Endodermal cell (in vitro differentiated cells): ENCODE results near the gene SENP8. TPM values are rescaled to one million over a fixed set of nuclear protein-coding genes. Genes with fewer than 3 reads are reported as not detected.
A peak's percentile ranks its signal among the peaks of the same experiment; 100 is the strongest.

Source experiments
- DNase-seq: peaks from one replicate; pipeline ENCODE4 v3.0.0-alpha.2; 2017
- H3K27ac ChIP-seq: 2 replicates; pipeline ENCODE4 v1.5.1; 2013; ENCODE audit warnings: mild to moderate bottlenecking, low read depth, low read length, moderate library complexity
- H3K27me3 ChIP-seq: 2 replicates; pipeline ENCODE4 v1.6.1; 2013; ENCODE audit warnings: mild to moderate bottlenecking, low read length, moderate library complexity; ENCODE audit not compliant: insufficient read depth, control insufficient read depth, poor library complexity, severe bottlenecking
- H3K36me3 ChIP-seq: 2 replicates; pipeline ENCODE4 v1.7.0; 2013; ENCODE audit warnings: mild to moderate bottlenecking, low read length, moderate library complexity; ENCODE audit not compliant: control insufficient read depth, insufficient read depth
- H3K4me1 ChIP-seq: one replicate; pipeline ENCODE4 v1.7.0; 2013; ENCODE audit warnings: low read length; ENCODE audit not compliant: control insufficient read depth, insufficient read depth
- H3K4me3 ChIP-seq: 2 replicates; pipeline ENCODE4 v1.5.1; 2013; ENCODE audit warnings: mild to moderate bottlenecking, low read length, moderate library complexity
- H3K9ac ChIP-seq: 2 replicates; pipeline ENCODE4 v1.6.1; 2013; ENCODE audit warnings: mild to moderate bottlenecking, low read length, moderate library complexity; ENCODE audit not compliant: poor library complexity, severe bottlenecking; ENCODE audit errors: extremely low read depth
- H3K9me3 ChIP-seq: 2 replicates; pipeline ENCODE4 v1.6.1; 2013; ENCODE audit warnings: mild to moderate bottlenecking, low read length, moderate library complexity; ENCODE audit not compliant: control insufficient read depth
- H3K27ac Mint-ChIP-seq: 2 replicates; pipeline ENCODE4 v1.8.0; 2020; ENCODE audit warnings: mixed read lengths
- H3K27me3 Mint-ChIP-seq: 2 replicates; pipeline ENCODE4 v1.8.0; 2021; ENCODE audit warnings: mild to moderate bottlenecking, mixed read lengths; ENCODE audit not compliant: insufficient read depth
- H3K36me3 Mint-ChIP-seq: 2 replicates; pipeline ENCODE4 v1.8.0; 2020; ENCODE audit warnings: low read depth, mixed read lengths
- H3K4me1 Mint-ChIP-seq: 2 replicates; pipeline ENCODE4 v1.8.0; 2020; ENCODE audit warnings: mixed read lengths
- H3K4me3 Mint-ChIP-seq: 2 replicates; pipeline ENCODE4 v1.8.0; 2020; ENCODE audit warnings: mild to moderate bottlenecking, moderate library complexity, mixed read lengths
- H3K9me3 Mint-ChIP-seq: 2 replicates; pipeline ENCODE4 v1.8.0; 2020; ENCODE audit warnings: mild to moderate bottlenecking, mixed read lengths
- WGBS, 2 experiments: methylation state at CpG; one replicate each; pipeline versions ENCODE4 v1.1.5 to v1.1.7; 2013; ENCODE audit warnings: missing lambda C conversion rate in 2 of 2, mixed read lengths in 1 of 2; ENCODE audit not compliant: insufficient coverage in 1 of 2, insufficient read length in 1 of 2; 5-methylcytosine and 5-hydroxymethylcytosine counted together
- total RNA-seq, 2 donors: library from RNA; stranded (reverse); fragmentation: NEBNext Ultra II Directional in 1 of 2; extraction: Animal tissue kit (Norgen Biotek cat#: 25700) in 1 of 2; gene quantifications; 2 replicates in 1 of 2; 3 replicates in 1 of 2; pipeline ENCODE4 v1.2.1, GENCODE V29; 2021
- TF ChIP-seq, protein P1 (sequence below): fragments of 200-600 bp; sonication (generic); conservative IDR thresholded peaks from 2 replicates; pipeline ENCODE4 v1.5.0; 2021; ENCODE audit warnings: antibody characterized with exemption, mild to moderate bottlenecking

The SENP8 gene
- total RNA-seq, 2 donors from 2014 or later = 4.7 to 6.6 TPM

- Histone ChIP-seq H3K36me3 (no peaks in the 10 kb centered on the region), H3K27me3 (no peaks in the 10 kb centered on the region), H3K4me3 (no peak overlapping the region), H3K27ac (no peak overlapping the region), H3K9ac (no peak overlapping the region), H3K4me1 (peaks cover 8% of the 10 kb centered on the region), H3K9me3 (no peaks in the 10 kb centered on the region)
- no peaks in the 10 kb centered on the region for H3K27me3 Mint-ChIP-seq
- TF ChIP-seq, protein P1, sequence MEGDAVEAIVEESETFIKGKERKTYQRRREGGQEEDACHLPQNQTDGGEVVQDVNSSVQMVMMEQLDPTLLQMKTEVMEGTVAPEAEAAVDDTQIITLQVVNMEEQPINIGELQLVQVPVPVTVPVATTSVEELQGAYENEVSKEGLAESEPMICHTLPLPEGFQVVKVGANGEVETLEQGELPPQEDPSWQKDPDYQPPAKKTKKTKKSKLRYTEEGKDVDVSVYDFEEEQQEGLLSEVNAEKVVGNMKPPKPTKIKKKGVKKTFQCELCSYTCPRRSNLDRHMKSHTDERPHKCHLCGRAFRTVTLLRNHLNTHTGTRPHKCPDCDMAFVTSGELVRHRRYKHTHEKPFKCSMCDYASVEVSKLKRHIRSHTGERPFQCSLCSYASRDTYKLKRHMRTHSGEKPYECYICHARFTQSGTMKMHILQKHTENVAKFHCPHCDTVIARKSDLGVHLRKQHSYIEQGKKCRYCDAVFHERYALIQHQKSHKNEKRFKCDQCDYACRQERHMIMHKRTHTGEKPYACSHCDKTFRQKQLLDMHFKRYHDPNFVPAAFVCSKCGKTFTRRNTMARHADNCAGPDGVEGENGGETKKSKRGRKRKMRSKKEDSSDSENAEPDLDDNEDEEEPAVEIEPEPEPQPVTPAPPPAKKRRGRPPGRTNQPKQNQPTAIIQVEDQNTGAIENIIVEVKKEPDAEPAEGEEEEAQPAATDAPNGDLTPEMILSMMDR = no peak
- 89 to 94% methylated on average over 3 to 5 of the region's 5 CpGs for WGBS, 2 experiments
- no peak for DNase-seq
- no peak overlapping the region for H3K4me3 Mint-ChIP-seq
- H3K27ac Mint-ChIP-seq = no peak overlapping the region
- peaks cover 20% of the 10 kb centered on the region for H3K4me1 Mint-ChIP-seq
- no peaks in the 10 kb centered on the region for H3K36me3 Mint-ChIP-seq
- no peaks in the 10 kb centered on the region for H3K9me3 Mint-ChIP-seq
Measured at GRCh38 chr15:72166716-72167417, 48.7 kb downstream of the SENP8 start.

GRCh38 chr15:72167445-72167844 lies 49.2 kb downstream of the SENP8 start:
- Histone ChIP-seq H3K27ac (no peak overlapping the region), H3K4me1 (peaks cover 8% of the 10 kb centered on the region), H3K4me3 (no peak overlapping the region), H3K27me3 (no peaks in the 10 kb centered on the region), H3K36me3 (no peaks in the 10 kb centered on the region), H3K9ac (no peak overlapping the region), H3K9me3 (no peaks in the 10 kb centered on the region)
- TF ChIP-seq, protein P1 = no peak
- Mint-ChIP-seq H3K27me3 (no peaks in the 10 kb centered on the region), H3K4me3 (no peak overlapping the region), H3K9me3 (no peaks in the 10 kb centered on the region), H3K27ac (no peak overlapping the region), H3K4me1 (peaks cover 20% of the 10 kb centered on the region), H3K36me3 (no peaks in the 10 kb centered on the region)
- 94 to 100% methylated on average over 2 to 6 of the region's 6 CpGs for WGBS, 2 experiments
- no peak for DNase-seq

DNA sequence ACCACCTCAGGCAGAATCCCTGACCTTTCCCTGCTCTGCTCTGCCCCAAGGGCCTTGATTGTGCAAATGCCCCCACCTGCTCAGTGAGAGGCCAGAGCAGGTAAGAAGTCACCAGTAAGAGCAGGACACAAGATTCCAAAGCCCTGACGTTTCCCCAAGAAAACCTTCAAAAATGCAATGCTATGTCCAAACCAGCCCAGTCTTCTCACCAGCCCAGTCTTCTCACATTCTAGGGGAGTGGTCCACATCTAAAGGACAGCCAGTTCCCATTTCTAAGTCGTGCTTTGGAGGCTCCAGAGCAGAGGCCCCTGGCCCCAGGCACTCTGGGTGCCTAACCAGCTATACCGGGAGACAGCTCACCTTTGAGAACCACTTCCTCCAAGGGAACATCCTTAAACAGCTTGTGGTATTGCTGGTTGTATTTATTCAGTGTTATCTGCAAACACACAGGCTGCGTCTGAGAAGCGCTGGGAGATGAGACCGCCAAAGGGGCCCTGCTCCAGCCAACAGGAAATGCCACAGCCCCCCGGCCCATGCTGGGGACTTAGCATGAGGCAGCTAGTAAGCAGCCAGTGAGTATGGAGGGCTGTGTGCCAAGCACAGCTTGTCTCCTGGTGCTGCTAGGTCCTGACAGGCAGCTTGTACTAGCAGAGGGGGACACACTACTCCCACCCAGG lies 50.1 kb downstream of the SENP8 start:
- peaks cover 8% of the 10 kb centered on the region for H3K4me1 ChIP-seq
- Mint-ChIP-seq H3K9me3 (no peaks in the 10 kb centered on the region), H3K36me3 (no peaks in the 10 kb centered on the region), H3K4me3 (no peak overlapping the region), H3K27me3 (no peaks in the 10 kb centered on the region), H3K27ac (peak overlapping the region; percentile 89), H3K4me1 (peaks cover 20% of the 10 kb centered on the region)
- H3K9me3 ChIP-seq = no peaks in the 10 kb centered on the region
- WGBS, 2 experiments = 61 to 78% methylated on average over 3 to 7 of the region's 7 CpGs
- no peaks in the 10 kb centered on the region for H3K27me3 ChIP-seq
- TF ChIP-seq, protein P1 = no peak
- no peaks in the 10 kb centered on the region for H3K36me3 ChIP-seq
- H3K4me3 ChIP-seq = no peak overlapping the region
- H3K27ac ChIP-seq = no peak overlapping the region
- no peak overlapping the region for H3K9ac ChIP-seq
- peak; percentile 81 for DNase-seq
